ENCODE measurements around the gene PHF20. TPM values are rescaled to one million over a fixed set of nuclear protein-coding genes. Genes with fewer than 3 reads are reported as not detected.
"Not testable (repeated sequence)": the region's sequence is repeated elsewhere in the genome, so short reads cannot be mapped to it uniquely, and the experiment has no call there.

PHF20 gene
- total RNA-seq, 1 donor from 2014 or later, result 35.9 TPM

DNA sequence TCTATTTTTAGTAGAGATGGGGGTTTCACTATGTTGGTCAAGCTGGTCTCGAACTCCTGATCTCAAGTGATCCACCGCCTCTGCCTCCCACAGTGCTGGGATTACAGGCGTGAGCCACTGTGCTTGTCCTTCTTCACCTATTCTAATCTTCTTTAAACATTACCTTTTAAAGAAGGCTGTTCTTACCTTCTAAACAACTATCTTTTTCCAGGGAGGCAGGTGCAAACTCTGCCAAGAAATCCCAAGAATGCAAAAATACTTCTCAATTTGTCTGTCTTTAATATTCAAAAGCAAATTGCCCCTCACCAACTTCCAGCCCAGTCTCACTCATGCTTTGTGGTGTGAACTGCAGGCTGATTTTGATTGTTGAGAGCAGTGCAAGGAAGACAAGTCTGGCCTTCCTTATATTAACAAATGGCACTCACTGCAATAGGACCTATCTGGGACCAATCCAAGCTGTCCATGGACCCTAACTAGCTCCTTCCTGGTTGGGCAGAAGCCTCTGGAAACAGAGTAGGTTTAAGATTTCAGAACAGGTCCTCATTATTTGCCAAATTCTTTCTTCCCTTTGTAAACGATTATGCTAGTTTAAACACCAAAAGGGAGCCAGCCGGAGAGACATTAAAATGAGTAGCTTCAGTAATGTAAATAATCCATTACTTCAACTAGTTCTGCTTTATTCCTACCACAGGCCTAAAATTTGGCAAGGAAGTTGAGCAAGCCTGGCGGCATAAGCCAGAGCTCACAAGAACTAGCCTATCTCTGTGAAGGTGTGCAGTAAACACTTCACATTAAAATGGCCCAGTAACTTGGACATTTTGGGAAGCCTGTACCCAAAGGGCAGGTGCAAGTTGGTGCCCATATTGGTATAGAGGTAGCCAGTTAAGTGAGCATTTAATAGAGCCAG, 180.9 kb downstream of the PHF20 start:
- TF ChIP-seq, protein P1, sequence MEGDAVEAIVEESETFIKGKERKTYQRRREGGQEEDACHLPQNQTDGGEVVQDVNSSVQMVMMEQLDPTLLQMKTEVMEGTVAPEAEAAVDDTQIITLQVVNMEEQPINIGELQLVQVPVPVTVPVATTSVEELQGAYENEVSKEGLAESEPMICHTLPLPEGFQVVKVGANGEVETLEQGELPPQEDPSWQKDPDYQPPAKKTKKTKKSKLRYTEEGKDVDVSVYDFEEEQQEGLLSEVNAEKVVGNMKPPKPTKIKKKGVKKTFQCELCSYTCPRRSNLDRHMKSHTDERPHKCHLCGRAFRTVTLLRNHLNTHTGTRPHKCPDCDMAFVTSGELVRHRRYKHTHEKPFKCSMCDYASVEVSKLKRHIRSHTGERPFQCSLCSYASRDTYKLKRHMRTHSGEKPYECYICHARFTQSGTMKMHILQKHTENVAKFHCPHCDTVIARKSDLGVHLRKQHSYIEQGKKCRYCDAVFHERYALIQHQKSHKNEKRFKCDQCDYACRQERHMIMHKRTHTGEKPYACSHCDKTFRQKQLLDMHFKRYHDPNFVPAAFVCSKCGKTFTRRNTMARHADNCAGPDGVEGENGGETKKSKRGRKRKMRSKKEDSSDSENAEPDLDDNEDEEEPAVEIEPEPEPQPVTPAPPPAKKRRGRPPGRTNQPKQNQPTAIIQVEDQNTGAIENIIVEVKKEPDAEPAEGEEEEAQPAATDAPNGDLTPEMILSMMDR (IDR thresholded peaks at IDR 0.05; ENCODE audit: borderline replicate concordance), result no peak
- Histone ChIP-seq H3K4me1 (peaks cover 38% of the 10 kb centered on the region), H3K9me3 (replicated peaks) (no peaks in the 10 kb centered on the region), H3K27ac (replicated peaks) (peak overlapping the region; percentile 98), H3K27me3 (ENCODE audit: low read depth) (no peaks in the 10 kb centered on the region), H3K36me3 (peaks cover 14% of the 10 kb centered on the region), H3K4me3 (peak overlapping the region; percentile 95)
- intact Hi-C loops (cut with micrococcal nuclease), result no loop called here
- DNase-seq, result no peak

DNA sequence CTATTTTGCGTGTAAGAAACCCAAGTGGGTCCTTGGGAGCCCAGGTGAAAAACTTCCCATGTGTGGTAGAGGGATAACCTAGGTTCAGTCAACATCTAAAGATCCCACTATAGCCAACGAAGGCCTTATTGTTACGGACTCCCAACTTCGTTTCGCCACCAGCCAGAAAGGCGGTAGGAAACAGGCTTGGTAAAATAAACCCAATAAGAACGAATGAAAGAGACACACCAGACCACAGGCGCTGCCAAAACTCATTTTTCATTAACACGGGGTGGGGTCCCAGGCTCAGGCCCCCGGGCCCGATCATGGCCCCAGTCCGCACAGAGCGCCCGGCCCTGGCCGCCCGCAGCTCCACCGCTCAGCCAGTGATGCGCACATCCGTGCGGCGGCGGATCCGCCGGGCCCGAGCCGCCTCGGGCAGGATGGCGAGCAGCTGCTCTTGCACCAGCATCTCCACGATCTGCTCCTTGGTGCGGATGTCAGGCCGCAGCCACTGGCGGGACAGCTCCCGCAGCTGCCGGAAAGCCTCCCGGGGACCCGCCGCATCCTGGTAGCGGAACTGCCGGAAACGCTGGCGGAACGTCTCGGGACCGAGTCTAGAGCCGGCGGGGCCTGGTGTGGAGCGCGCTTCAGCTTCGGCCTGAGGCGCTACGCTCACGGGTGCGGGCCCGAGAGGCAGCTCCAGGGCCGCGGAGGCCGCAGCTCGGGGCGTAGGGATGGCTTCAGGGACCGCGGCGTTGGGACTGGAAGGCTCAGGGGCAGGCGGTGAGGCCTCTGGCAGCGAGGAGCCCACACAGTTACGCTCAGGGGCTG, 181.8 kb downstream of the PHF20 start:
- peak overlapping the region; percentile 95 for H3K4me3 ChIP-seq
- H3K27me3 ChIP-seq (ENCODE audit: low read depth), result no peaks in the 10 kb centered on the region
- TF ChIP-seq, protein P1 (IDR thresholded peaks at IDR 0.05; ENCODE audit: borderline replicate concordance), result no peak
- intact Hi-C loops (cut with micrococcal nuclease), result no loop called here
- H3K36me3 ChIP-seq, result peaks cover 6% of the 10 kb centered on the region
- peak overlapping the region; percentile 98 for H3K27ac ChIP-seq (replicated peaks)
- peaks cover 40% of the 10 kb centered on the region for H3K4me1 ChIP-seq
- peak; percentile 48 for DNase-seq
- H3K9me3 ChIP-seq (replicated peaks), result no peaks in the 10 kb centered on the region

DNA sequence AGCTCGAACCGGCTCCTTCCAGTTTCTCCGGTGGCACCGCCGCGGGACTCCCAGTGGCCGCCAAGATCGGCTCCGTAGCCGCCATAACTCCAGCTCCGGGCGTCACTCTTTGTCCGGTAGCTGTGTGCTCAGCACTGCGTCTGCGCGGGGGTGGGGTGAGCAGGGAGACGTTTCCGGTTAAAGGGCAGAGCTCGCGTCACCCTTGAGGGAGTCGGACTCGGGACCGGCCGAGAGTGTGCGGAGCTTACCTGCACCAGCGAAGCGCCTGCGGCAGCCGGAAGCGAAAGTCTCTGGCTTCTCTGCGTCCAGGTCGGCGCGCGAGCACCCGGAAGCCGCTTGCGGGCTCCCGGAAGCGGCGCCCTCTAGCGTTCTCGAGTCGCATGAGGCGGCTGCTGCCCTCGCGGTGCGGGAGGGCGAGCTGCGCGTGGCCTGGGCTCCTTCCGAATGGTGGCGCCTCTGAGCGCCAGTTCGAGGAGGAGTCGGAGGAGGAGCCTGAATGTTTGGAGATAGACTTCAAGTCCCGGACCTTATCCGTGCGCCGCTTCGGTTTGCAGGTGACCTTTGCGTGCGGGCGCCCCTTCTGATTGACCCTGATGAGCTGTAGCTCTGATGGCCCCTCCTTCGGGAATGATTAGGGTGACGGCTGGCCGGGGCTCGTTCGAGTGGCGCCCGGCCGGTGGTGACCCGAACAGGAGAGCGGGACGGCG, 182.5 kb downstream of the PHF20 start, which contains the start of gene SCAND1:
TSS of gene SCAND1 (minus strand) at position 303 of the 707 bp plus-strand sequence. CDS start at position 85, 218 bp downstream.
- peak within 1 kb of the TSS; percentile 95 for H3K4me3 ChIP-seq
- DNase-seq, result peak; percentile 94
- no peaks in the 10 kb centered on the region for H3K27me3 ChIP-seq (ENCODE audit: low read depth)
- H3K9me3 ChIP-seq (replicated peaks), result no peaks in the 10 kb centered on the region
- intact Hi-C loops (cut with micrococcal nuclease), result no loop called here
- H3K36me3 ChIP-seq, result peaks cover under 1% of the 10 kb centered on the region
- peak within 1 kb of the TSS; percentile 98 for H3K27ac ChIP-seq (replicated peaks)
- TF ChIP-seq, protein P1 (IDR thresholded peaks at IDR 0.05; ENCODE audit: borderline replicate concordance), result peak; percentile 98
- peaks cover 43% of the 10 kb centered on the region for H3K4me1 ChIP-seq

DNA sequence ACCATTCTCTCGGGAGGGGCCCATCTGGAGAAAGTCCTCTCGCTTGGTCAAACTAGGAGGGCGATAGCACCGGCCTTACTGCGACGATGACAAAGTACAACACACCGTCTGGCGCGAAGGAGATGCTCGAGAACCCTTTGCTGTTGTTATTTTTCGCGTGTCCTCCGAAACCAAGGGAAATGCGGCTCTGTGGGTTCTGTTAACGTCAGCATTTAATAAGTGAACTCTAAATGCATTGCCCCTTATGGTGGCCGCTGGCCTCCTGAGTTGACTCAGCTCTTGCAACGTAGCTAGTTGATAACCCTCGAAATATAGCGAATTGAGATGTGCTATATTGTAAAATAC, 183.1 kb downstream of the PHF20 start:
- H3K9me3 ChIP-seq (replicated peaks), result no peaks in the 10 kb centered on the region
- H3K36me3 ChIP-seq, result no peaks in the 10 kb centered on the region
- H3K4me3 ChIP-seq, result peak overlapping the region; percentile 95
- H3K4me1 ChIP-seq, result peaks cover 43% of the 10 kb centered on the region
- intact Hi-C loops (cut with micrococcal nuclease), result no loop called here
- no peaks in the 10 kb centered on the region for H3K27me3 ChIP-seq (ENCODE audit: low read depth)
- TF ChIP-seq, protein P1 (IDR thresholded peaks at IDR 0.05; ENCODE audit: borderline replicate concordance), result no peak
- no peak for DNase-seq
- peak overlapping the region; percentile 98 for H3K27ac ChIP-seq (replicated peaks)

DNA sequence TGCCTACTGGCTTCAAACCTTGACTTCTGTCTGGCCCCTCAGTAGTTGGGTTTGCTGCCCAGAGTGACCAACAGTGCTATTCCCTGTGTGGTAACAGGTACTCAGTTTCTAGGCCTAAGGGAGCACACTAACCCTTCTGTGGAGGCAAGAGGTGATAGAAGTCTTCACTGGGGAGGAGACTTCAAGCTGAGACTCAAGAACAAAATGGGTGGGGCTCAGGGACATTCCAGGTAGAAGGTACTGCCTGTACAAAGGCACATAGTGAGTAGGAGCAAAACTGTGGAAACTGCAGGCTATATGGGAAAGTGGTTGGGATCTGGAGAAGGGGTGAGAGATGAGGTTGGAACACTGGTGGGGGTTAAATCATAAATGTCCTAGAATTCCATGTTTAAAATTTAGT, 184.8 kb downstream of the PHF20 start:
- TF ChIP-seq, protein P1 (IDR thresholded peaks at IDR 0.05; ENCODE audit: borderline replicate concordance), result no peak
- Histone ChIP-seq H3K27ac (replicated peaks) (no peak overlapping the region), H3K9me3 (replicated peaks) (no peaks in the 10 kb centered on the region), H3K36me3 (no peaks in the 10 kb centered on the region), H3K4me1 (peaks cover 41% of the 10 kb centered on the region), H3K4me3 (no peak overlapping the region), H3K27me3 (ENCODE audit: low read depth) (no peaks in the 10 kb centered on the region)
- intact Hi-C loops (cut with micrococcal nuclease), result no loop called here
- no peak for DNase-seq

DNA sequence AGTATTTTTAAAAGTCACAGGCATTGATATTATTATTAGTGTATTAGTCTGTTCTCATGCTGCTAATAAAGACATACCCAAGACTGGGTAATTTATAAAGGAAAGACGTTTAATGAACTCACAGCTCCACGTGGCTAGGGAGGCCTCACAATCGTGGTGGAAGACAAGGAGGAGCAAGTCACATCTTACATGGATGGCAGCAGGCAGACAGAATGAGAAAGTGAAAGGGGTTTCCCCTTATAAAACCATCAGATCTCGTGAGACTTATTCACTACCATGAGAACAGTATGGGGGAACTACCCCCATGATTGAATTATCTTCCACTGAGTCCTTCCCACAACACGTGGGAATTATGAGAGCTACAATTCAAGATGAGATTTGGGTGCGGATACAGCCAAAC, 187.5 kb downstream of the PHF20 start:
- H3K9me3 ChIP-seq (replicated peaks); H3K27ac ChIP-seq (replicated peaks); H3K27me3 ChIP-seq (ENCODE audit: low read depth); intact Hi-C loops (cut with micrococcal nuclease); H3K4me3 ChIP-seq; H3K36me3 ChIP-seq; DNase-seq: not testable (repeated sequence)
- peaks cover 16% of the 10 kb centered on the region for H3K4me1 ChIP-seq

Data from left ventricle myocardium inferior (tissue), 1 donor.